ENCODE measurements around the gene ISCU. TPM values are rescaled to one million over a fixed set of nuclear protein-coding genes. Genes with fewer than 3 reads are reported as not detected.

ISCU gene
- total and polyA plus RNA-seq, 4 donors, result 86.2 to 132 (median 94.3) TPM

GRCh38 chr12:108523365-108523764 is 39.0 kb upstream of the ISCU start:
- Histone ChIP-seq H3K9ac (ENCODE audit: insufficient read depth in 1 of 2, low read length in 2 of 2) (no peak overlapping the region), H3K4me3 (no peak overlapping the region), H3K9me3 (ENCODE audit: control insufficient read depth in 4 of 4, insufficient read depth in 3 of 4, low read length in 3 of 4) (no peaks in the 10 kb centered on the region), H3K36me3 (ENCODE audit: control insufficient read depth in 4 of 4, insufficient read depth in 4 of 4, low read length in 4 of 4) (peaks cover 41 to 66% (median 49%) of the 10 kb centered on the region in 4 donors), H3K27ac (ENCODE audit: low read depth in 1 of 2, low read length in 1 of 2) (no peak overlapping the region), H3K27me3 (ENCODE audit: control insufficient read depth in 3 of 3, insufficient read depth in 3 of 3, low read length in 2 of 3) (no peaks in the 10 kb centered on the region), H3K4me1 (ENCODE audit: control insufficient read depth in 5 of 5, insufficient read depth in 5 of 5, low read length in 5 of 5) (no peaks in the 10 kb centered on the region)
- ATAC-seq (ENCODE audit: insufficient read depth, low FRiP score) (no peak), DNase-seq (no peak)
- WGBS, 2 donors, result 88% methylated on average over 14 of the region's 14 CpGs
- TF ChIP-seq CTCF (IDR thresholded peaks at IDR 0.05; ENCODE audit: control extremely low read depth, extremely low read depth), result no peak

- no peak overlapping the region for H3K4me3 ChIP-seq
- no peak overlapping the region for H3K9ac ChIP-seq (ENCODE audit: insufficient read depth in 1 of 2, low read length in 2 of 2)
- H3K4me1 ChIP-seq (ENCODE audit: control insufficient read depth in 5 of 5, insufficient read depth in 5 of 5, low read length in 5 of 5), result no peaks in the 10 kb centered on the region
- DNase-seq (no peak), ATAC-seq (ENCODE audit: insufficient read depth, low FRiP score) (no peak)
- no peak for TF ChIP-seq CTCF (IDR thresholded peaks at IDR 0.05; ENCODE audit: control extremely low read depth, extremely low read depth)
- peaks cover 53 to 67% (median 59%) of the 10 kb centered on the region in 4 donors for H3K36me3 ChIP-seq (ENCODE audit: control insufficient read depth in 4 of 4, insufficient read depth in 4 of 4, low read length in 4 of 4)
- H3K27me3 ChIP-seq (ENCODE audit: control insufficient read depth in 3 of 3, insufficient read depth in 3 of 3, low read length in 2 of 3), result no peaks in the 10 kb centered on the region
- WGBS, 2 donors, result 92 to 93% methylated on average over 5 of the region's 5 CpGs
- H3K9me3 ChIP-seq (ENCODE audit: control insufficient read depth in 4 of 4, insufficient read depth in 3 of 4, low read length in 3 of 4), result no peaks in the 10 kb centered on the region
- H3K27ac ChIP-seq (ENCODE audit: low read depth in 1 of 2, low read length in 1 of 2), result no peak overlapping the region
Observed at GRCh38 chr12:108525681-108526080, 36.7 kb upstream of the ISCU start.

GRCh38 chr12:108526482-108527165 is 35.8 kb upstream of the ISCU start:
- DNase-seq, result no peak
- H3K27me3 ChIP-seq (ENCODE audit: control insufficient read depth in 3 of 3, insufficient read depth in 3 of 3, low read length in 2 of 3), result no peaks in the 10 kb centered on the region
- no peaks in the 10 kb centered on the region for H3K9me3 ChIP-seq (ENCODE audit: control insufficient read depth in 4 of 4, insufficient read depth in 3 of 4, low read length in 3 of 4)
- H3K27ac ChIP-seq (ENCODE audit: low read depth in 1 of 2, low read length in 1 of 2), result no peak overlapping the region
- 79 to 88% methylated on average over 10 of the region's 10 CpGs for WGBS, 2 donors
- TF ChIP-seq CTCF (IDR thresholded peaks at IDR 0.05; ENCODE audit: control extremely low read depth, extremely low read depth), result no peak
- ATAC-seq (ENCODE audit: insufficient read depth, low FRiP score), result no peak
- H3K36me3 ChIP-seq (ENCODE audit: control insufficient read depth in 4 of 4, insufficient read depth in 4 of 4, low read length in 4 of 4), result peaks cover 52 to 66% (median 60%) of the 10 kb centered on the region in 4 donors
- no peak overlapping the region for H3K4me3 ChIP-seq
- no peaks in the 10 kb centered on the region for H3K4me1 ChIP-seq (ENCODE audit: control insufficient read depth in 5 of 5, insufficient read depth in 5 of 5, low read length in 5 of 5)
- no peak overlapping the region for H3K9ac ChIP-seq (ENCODE audit: insufficient read depth in 1 of 2, low read length in 2 of 2)

- ATAC-seq (ENCODE audit: insufficient read depth, low FRiP score) (no peak), DNase-seq (no peak)
- Histone ChIP-seq H3K27ac (ENCODE audit: low read depth in 1 of 2, low read length in 1 of 2) (no peak overlapping the region), H3K9ac (ENCODE audit: insufficient read depth in 1 of 2, low read length in 2 of 2) (no peak overlapping the region), H3K4me1 (ENCODE audit: control insufficient read depth in 5 of 5, insufficient read depth in 5 of 5, low read length in 5 of 5) (no peaks in the 10 kb centered on the region), H3K9me3 (ENCODE audit: control insufficient read depth in 4 of 4, insufficient read depth in 3 of 4, low read length in 3 of 4) (no peaks in the 10 kb centered on the region), H3K36me3 (ENCODE audit: control insufficient read depth in 4 of 4, insufficient read depth in 4 of 4, low read length in 4 of 4) (peaks cover 53 to 67% (median 62%) of the 10 kb centered on the region in 4 donors), H3K4me3 (no peak overlapping the region), H3K27me3 (ENCODE audit: control insufficient read depth in 3 of 3, insufficient read depth in 3 of 3, low read length in 2 of 3) (no peaks in the 10 kb centered on the region)
- no peak for TF ChIP-seq CTCF (IDR thresholded peaks at IDR 0.05; ENCODE audit: control extremely low read depth, extremely low read depth)
- WGBS, 2 donors, result 90 to 92% methylated on average over 6 of the region's 6 CpGs
Observed at GRCh38 chr12:108527166-108527496, 35.3 kb upstream of the ISCU start.

Measured in lung (tissue), 12 donors.